ENCODE results near the gene TNFSF8. TPM values are rescaled to one million over a fixed set of nuclear protein-coding genes. Genes with fewer than 3 reads are reported as not detected.

The TNFSF8 gene
- total RNA-seq, 4 donors from 2014 or later, result 0.54 to 3.9 (median 2.0) TPM

DNA sequence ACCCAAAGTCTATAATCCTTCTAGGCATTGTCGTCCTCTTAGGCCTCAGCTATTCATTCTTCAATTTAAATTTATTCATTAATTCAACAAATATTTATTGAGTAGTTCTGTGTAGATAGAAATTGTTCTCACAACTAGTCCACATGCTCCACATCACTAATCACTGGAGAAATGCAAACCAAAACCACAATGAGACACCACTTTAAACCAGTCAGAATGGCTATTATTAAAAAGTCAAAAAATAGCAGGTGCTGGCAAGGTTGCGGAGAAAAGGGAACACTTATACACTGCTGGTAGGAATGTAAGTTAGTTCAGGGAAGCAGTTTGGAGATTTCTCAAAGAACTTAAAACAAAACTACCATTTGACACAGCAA, 73.5 kb downstream of the TNFSF8 start:
- Histone ChIP-seq H3K27ac (peak overlapping the region in 2 of 4 donors; percentile 42 to 46), H3K4me3 (no peak overlapping the region), H3K27me3 (no peaks in the 10 kb centered on the region), H3K4me1 (peaks cover 0 to 8% (median 2%) of the 10 kb centered on the region in 3 donors), H3K9me3 (no peaks in the 10 kb centered on the region), H3K36me3 (no peaks in the 10 kb centered on the region)
- WGBS, 2 donors (ENCODE audit: low coverage in 1 of 2), result 77 to 85% methylated on average over 2 of the region's 2 CpGs
- ATAC-seq, result no peak
- TF ChIP-seq POLR2A (IDR thresholded peaks at IDR 0.05), result no peak
- no peak for TF ChIP-seq CTCF (IDR thresholded peaks at IDR 0.05)
- no peak for TF ChIP-seq POLR2AphosphoS5 (IDR thresholded peaks at IDR 0.05)
- no peak for TF ChIP-seq EP300 (IDR thresholded peaks at IDR 0.05)

- TF ChIP-seq POLR2A (IDR thresholded peaks at IDR 0.05), result no peak
- TF ChIP-seq POLR2AphosphoS5 (IDR thresholded peaks at IDR 0.05), result no peak
- no peak for TF ChIP-seq EP300 (IDR thresholded peaks at IDR 0.05)
- TF ChIP-seq CTCF (IDR thresholded peaks at IDR 0.05), result no peak
- Histone ChIP-seq H3K27me3 (no peaks in the 10 kb centered on the region), H3K27ac (peak overlapping the region in 2 of 4 donors; percentile 42 to 46), H3K36me3 (no peaks in the 10 kb centered on the region), H3K9me3 (no peaks in the 10 kb centered on the region), H3K4me1 (peaks cover 0 to 8% (median 7%) of the 10 kb centered on the region in 3 donors), H3K4me3 (no peak overlapping the region)
- ATAC-seq, result peak; percentile 65
- 57 to 70% methylated on average over 3 to 4 of the region's 4 CpGs for WGBS, 2 donors (ENCODE audit: low coverage in 1 of 2)
Measured at GRCh38 chr9:114856215-114856941, 74.0 kb downstream of the TNFSF8 start.

DNA sequence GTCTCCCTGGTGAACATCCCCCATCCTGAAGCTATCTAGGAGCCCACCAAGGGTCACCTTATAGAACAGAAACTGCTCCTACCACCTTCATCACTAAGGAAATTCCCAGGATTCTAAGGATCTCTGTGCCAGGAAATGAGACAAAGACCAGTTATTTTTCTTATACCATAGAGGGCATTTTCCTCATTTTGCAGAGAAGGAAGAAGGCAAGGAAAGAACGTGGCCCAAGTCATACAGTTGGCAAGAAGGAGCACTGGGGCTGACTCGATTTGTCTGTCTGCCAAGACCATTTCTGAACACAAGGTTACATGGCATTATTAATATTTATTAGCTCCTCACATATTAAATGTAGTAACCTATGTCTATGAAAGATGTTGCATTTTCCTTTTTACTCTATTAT, 74.9 kb downstream of the TNFSF8 start:
- peaks cover 0 to 8% (median 7%) of the 10 kb centered on the region in 3 donors for H3K4me1 ChIP-seq
- no peaks in the 10 kb centered on the region for H3K9me3 ChIP-seq
- no peaks in the 10 kb centered on the region for H3K27me3 ChIP-seq
- no peak overlapping the region for H3K27ac ChIP-seq
- TF ChIP-seq CTCF (IDR thresholded peaks at IDR 0.05), result no peak
- TF ChIP-seq EP300 (IDR thresholded peaks at IDR 0.05), result no peak
- no peak for TF ChIP-seq POLR2AphosphoS5 (IDR thresholded peaks at IDR 0.05)
- TF ChIP-seq POLR2A (IDR thresholded peaks at IDR 0.05), result no peak
- no peaks in the 10 kb centered on the region for H3K36me3 ChIP-seq
- no peak overlapping the region for H3K4me3 ChIP-seq
- ATAC-seq, result no peak
- 35% methylated on average over 2 of the region's 2 CpGs for WGBS, 2 donors (ENCODE audit: low coverage in 1 of 2)

DNA sequence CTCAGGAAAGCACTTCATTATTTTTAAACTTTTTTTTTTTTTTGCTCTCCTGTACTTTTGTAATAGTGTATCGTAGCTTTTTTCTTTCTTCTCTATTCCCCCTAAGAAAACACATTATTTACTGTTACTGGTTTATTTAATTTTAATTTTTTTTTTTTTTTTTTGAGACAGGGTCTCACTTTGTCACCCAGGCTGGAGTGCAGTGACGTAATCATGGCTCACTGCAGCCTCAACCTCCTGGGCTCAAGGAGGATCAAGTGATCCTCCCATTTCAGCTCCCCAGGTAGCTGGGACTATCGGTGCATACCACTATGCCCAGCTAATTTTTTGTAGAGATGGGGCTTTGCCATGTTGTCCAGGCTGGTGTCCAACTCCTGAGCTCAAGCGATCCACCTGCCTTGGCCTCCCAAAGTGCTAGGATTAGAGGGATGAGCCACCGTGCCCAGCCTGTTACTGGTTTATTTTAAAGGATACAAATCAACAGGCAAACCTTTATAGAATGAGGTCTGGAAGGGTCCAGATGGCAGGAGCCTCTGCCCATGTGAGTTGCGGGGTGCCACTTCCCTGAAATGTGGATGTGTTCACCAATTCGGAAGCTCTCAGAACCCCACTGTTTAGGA, 75.5 kb downstream of the TNFSF8 start:
- Histone ChIP-seq H3K4me3 (no peak overlapping the region), H3K27ac (no peak overlapping the region), H3K9me3 (no peaks in the 10 kb centered on the region), H3K27me3 (no peaks in the 10 kb centered on the region), H3K36me3 (no peaks in the 10 kb centered on the region), H3K4me1 (peaks cover 0 to 8% (median 7%) of the 10 kb centered on the region in 3 donors)
- WGBS, 2 donors (ENCODE audit: low coverage in 1 of 2), result 95 to 100% methylated on average over 4 to 6 of the region's 7 CpGs
- no peak for ATAC-seq
- TF ChIP-seq EP300 (IDR thresholded peaks at IDR 0.05), result no peak
- no peak for TF ChIP-seq POLR2A (IDR thresholded peaks at IDR 0.05)
- no peak for TF ChIP-seq CTCF (IDR thresholded peaks at IDR 0.05)
- no peak for TF ChIP-seq POLR2AphosphoS5 (IDR thresholded peaks at IDR 0.05)

Measured in gastroesophageal sphincter (tissue), 4 donors.